Motor neuron (in vitro differentiated cells): Measurements from ENCODE around the gene DARS1. TPM values are rescaled to one million over a fixed set of nuclear protein-coding genes. Genes with fewer than 3 reads are reported as not detected.

Source experiments
- ATAC-seq, 8 experiments: fragments of 200-7000 bp; cut with Tn5 transposase; replicated peaks in 6 of 8; 2 replicates each; pipeline ENCODE4 v1.8.0; 2021; ENCODE audit warnings: mild to moderate bottlenecking in 8 of 8, moderate library complexity in 8 of 8
- H3K27ac ChIP-seq, 2 donors: fragments of 250-450 bp; sonication (Bioruptor Pico); 2 replicates each; pipeline ENCODE4 v1.9.0; 2021; ENCODE audit warnings: antibody characterized with exemption in 2 of 2, mild to moderate bottlenecking in 2 of 2, moderate library complexity in 1 of 2
- H3K4me1 ChIP-seq, 2 donors: fragments of 250-450 bp; sonication (Bioruptor Pico); replicated peaks in 1 of 2; 2 replicates each; pipeline ENCODE4 v1.6.1; 2021; ENCODE audit warnings: antibody characterized with exemption in 2 of 2, mild to moderate bottlenecking in 2 of 2, moderate library complexity in 1 of 2
- H3K4me3 ChIP-seq, 5 donors: fragments of 250-450 bp; sonication (Bioruptor Pico); 2 replicates each; pipeline ENCODE4 v1.9.0; 2021; ENCODE audit warnings: antibody characterized with exemption in 5 of 5, mild to moderate bottlenecking in 5 of 5, moderate library complexity in 4 of 5
- WGBS, 10 experiments: fragments of 450-650 bp; shearing (Covaris generic); methylation state at CpG; one replicate each; pipeline ENCODE4 v1.0.0; 2022; 5-methylcytosine and 5-hydroxymethylcytosine counted together
- in situ Hi-C, 9 experiments: fragments of 400-800 bp; cut with MboI; loops; one replicate each; pipeline ENCODE4 v1.15.0; 2021; ENCODE audit warnings: low sequenced_read_pairs in 9 of 9, low pct_unique_long_range_greater_than_20kb in 2 of 9; ENCODE audit not compliant: unreplicated experiment in 9 of 9
- total RNA-seq, 8 experiments: library from RNA; unstranded; fragments of 300-600 nt; gene quantifications; 2 replicates each; pipeline versions ENCODE4 v1.2.3 to v1.2.4, GENCODE V29; 2022

DARS1 gene
- total RNA-seq, 8 experiments from 2014 or later: 55.2 to 83.2 (median 63.1) TPM

DNA sequence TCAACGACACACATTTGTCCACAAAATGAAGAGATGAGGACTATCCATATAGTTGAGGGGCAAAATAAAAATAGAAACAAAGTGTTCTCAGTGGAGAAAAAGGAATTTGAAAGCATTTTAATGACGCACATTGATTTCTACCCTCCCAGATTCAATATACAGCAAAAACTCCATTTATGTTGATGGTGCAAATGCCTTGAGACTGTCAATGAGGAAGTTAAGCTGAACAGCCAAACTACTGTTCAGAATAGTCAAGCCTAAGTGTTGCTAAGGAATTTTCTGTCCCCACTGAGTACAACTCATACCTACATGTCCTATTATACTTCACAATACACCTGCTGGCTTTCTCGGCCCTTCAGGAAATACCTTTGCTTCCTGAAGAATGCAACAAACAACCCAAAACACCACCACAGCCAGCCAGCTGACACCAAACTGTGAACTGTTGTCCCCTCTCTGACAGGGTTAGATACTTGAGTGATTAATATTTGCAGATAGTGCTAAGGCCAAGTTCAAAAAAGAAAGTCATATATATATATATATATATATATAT is 27.8 kb upstream of the DARS1 start:
- 56 to 100% (median 83%) methylated on average over 1 to 3 of the region's 3 CpGs; no CpG with 5 or more reads in 3 of the 10 experiments for WGBS, 10 experiments
- H3K27ac ChIP-seq: no peak overlapping the region
- H3K4me1 ChIP-seq: peaks cover 40 to 54% of the 10 kb centered on the region in 2 donors
- in situ Hi-C loops: no loop called here
- no peak overlapping the region for H3K4me3 ChIP-seq
- ATAC-seq: no peak

DNA sequence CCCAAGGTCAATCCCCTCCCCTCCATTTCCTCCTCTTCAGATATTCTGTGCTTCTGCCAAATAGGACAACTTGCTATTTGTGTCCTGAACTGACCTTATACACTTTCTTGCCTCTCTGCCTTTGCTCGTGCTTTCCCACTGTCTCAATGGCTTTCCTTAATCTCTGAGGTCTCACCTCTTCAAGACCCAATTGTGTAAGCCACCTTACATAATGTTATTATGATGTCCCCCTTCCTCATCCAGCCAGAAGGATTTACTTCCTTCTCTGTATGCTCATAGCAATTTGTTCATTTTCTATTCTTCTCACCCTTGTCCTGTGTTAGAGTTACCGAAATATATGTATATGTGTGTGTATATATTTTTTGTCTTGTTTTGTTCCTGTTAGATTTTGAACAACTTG is 26.9 kb upstream of the DARS1 start:
- in situ Hi-C loops: no loop called here

DNA sequence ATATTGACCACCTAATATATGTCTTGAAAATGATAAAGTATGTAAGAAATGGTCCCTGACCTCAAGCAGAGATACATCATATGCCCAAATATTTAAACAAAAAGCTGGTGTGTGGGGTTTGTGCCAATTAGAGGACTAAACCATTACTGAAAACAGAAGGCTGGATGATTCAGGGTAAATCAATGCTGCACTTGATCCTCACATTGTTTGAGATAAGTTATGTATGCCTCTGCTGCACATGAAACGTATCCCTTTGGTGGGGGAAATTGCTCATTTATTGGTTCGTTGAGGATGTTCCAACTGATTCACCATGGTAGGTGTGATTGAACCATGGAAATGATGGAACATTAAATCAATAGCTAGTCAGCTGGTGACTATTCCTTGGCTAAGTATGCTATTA is 24.7 kb upstream of the DARS1 start:
- H3K4me3 ChIP-seq: no peak overlapping the region
- in situ Hi-C loops: no loop called here
- H3K27ac ChIP-seq: no peak overlapping the region
- peak in 5 of 8 experiments; percentile 19 to 85 (median 33) for ATAC-seq
- peaks cover 28 to 35% of the 10 kb centered on the region in 2 donors for H3K4me1 ChIP-seq
- 0 to 92% (median 44%) methylated on average over 1 to 2 of the region's 2 CpGs; no CpG with 5 or more reads in 2 of the 10 experiments for WGBS, 10 experiments

More for the DNA sequence above, 26.9 kb upstream of the DARS1 start:
- 0 to 100% (median 78%) methylated on average over 1 to 2 of the region's 2 CpGs; no CpG with 5 or more reads in 1 of the 10 experiments for WGBS, 10 experiments
- no peak for ATAC-seq
- no peak overlapping the region for H3K4me3 ChIP-seq
- H3K4me1 ChIP-seq: peaks cover 40 to 54% of the 10 kb centered on the region in 2 donors
- H3K27ac ChIP-seq: no peak overlapping the region

DNA sequence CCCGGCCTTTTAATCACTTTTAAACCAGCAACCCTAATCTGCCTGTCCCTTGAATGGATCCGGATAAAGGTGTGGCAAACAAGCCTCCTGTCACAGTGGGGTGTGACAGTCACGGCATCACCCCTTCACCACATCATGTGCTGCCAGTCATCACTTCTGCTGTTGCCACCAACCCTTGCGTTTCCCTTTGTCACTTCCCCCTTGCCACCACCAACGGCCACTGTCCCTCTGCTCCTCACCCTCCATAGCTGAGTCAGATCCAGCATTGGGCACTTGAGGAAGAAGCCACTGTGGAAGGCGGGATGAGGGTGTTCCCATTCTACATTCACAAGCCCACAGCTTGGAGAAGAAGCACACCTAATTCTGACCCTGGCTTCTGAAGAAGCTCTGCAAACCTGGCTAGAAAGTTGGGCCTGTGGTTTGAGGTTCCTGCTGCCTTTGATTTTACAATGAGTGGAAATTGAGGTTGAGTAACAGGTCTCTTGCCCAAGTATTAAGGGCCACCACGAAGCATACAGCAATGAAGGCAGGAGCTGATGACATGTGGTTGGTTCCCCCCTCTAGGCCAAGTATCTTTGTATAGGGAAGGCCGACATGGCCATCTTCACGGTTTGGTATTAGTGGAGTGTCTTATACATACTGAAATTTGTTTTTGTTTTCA is 22.9 kb upstream of the DARS1 start:
- no peak for ATAC-seq
- Histone ChIP-seq H3K4me1 (peaks cover 19 to 29% of the 10 kb centered on the region in 2 donors), H3K27ac (no peak overlapping the region), H3K4me3 (no peak overlapping the region)
- in situ Hi-C loops: no loop called here
- WGBS, 10 experiments: 79 to 100% (median 90%) methylated on average over 1 to 8 of the region's 9 CpGs; no CpG with 5 or more reads in 1 of the 10 experiments

- ATAC-seq: no peak
- in situ Hi-C loops: no loop called here
- H3K4me3 ChIP-seq: no peak overlapping the region
- no peak overlapping the region for H3K27ac ChIP-seq
- peaks cover 19 to 29% of the 10 kb centered on the region in 2 donors for H3K4me1 ChIP-seq
- WGBS, 10 experiments: 8 to 90% (median 62%) methylated on average over 2 to 3 of the region's 3 CpGs
Measured at GRCh38 chr2:136006658-136007057, 21.2 kb upstream of the DARS1 start.

DNA sequence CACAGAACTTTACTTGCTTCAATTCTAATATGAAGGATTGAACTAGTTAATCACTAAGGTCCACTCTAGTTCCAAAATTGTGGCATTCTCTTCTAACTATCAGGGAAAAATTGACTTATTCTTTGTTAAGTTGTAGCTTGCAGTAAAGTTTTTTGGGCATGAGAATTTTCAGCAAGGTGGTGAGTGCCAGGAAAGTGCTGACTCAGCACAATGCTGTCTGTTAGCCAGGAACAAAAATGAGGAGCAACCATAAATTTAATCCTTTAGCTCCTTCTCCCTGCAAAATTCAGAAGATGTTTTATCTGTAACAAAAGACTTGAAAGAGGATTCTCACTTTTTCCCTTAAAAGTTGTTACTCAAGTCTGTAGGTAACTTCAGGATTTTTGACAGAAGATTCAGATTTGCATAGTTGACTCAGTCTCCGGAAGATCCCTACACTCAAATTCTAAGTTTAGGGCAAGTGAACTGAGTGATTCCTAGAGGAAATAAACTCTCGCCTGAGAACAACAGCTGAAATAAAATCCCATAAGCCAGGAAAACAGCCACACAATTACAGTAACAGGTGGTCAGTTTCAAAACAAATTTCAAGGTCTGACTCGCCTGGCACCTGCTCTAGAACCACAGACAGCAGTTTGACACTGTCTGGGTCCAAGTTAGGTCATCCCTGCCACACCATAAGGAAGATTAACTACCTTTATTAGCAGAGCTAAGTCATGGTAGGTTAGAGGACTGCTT is 20.2 kb upstream of the DARS1 start:
- Histone ChIP-seq H3K4me3 (no peak overlapping the region), H3K27ac (no peak overlapping the region), H3K4me1 (peaks cover 19% of the 10 kb centered on the region in 2 donors)
- in situ Hi-C loops: no loop called here
- 20 to 97% (median 88%) methylated on average over 1 to 3 of the region's 3 CpGs for WGBS, 10 experiments
- ATAC-seq: peak in 3 of 8 experiments; percentile 23 to 34 (median 24)

GRCh38 chr2:136004965-136005364 is 19.5 kb upstream of the DARS1 start:
- H3K4me1 ChIP-seq: peaks cover 20 to 23% of the 10 kb centered on the region in 2 donors
- in situ Hi-C loops: no loop called here
- no peak overlapping the region for H3K27ac ChIP-seq
- 52 to 100% (median 90%) methylated on average over 1 to 3 of the region's 3 CpGs; no CpG with 5 or more reads in 3 of the 10 experiments for WGBS, 10 experiments
- H3K4me3 ChIP-seq: no peak overlapping the region
- peak in 3 of 8 experiments; percentile 43 to 65 (median 55) for ATAC-seq

DNA sequence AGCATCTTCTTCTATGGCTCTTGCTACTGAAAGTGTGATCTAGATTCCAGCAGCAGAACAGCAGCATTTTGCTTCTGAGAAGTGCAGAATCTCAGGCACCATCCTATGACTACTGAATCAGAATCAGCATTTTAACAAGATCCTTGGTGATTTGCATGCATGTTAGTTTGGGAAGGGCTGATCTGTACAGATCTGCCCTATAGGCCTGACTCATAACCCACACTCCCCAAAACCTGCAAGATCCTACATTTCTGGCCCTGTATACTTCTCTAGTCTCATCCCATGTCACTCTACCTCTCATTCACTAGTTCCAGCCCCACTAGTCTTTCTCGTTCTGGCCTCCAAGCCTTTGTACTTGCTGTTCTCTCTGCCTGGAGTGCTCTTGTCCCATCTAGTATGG is 15.7 kb upstream of the DARS1 start:
- in situ Hi-C loops: no loop called here
- peak in 2 of 8 experiments; percentile 84 to 86 for ATAC-seq
- 80 to 100% (median 89%) methylated on average over 1 of the region's 1 CpG; no CpG with 5 or more reads in 5 of the 10 experiments for WGBS, 10 experiments
- peaks cover 34 to 40% of the 10 kb centered on the region in 2 donors for H3K4me1 ChIP-seq
- H3K4me3 ChIP-seq: no peak overlapping the region
- no peak overlapping the region for H3K27ac ChIP-seq

- ATAC-seq: peak in 5 of 8 experiments; percentile 5 to 48 (median 26)
- H3K4me3 ChIP-seq: no peak overlapping the region
- WGBS, 10 experiments: 26 to 71% (median 44%) methylated on average over 1 to 2 of the region's 2 CpGs; no CpG with 5 or more reads in 3 of the 10 experiments
- H3K4me1 ChIP-seq: peaks cover 34 to 38% of the 10 kb centered on the region in 2 donors
- in situ Hi-C loops: no loop called here
- no peak overlapping the region for H3K27ac ChIP-seq
Measured at GRCh38 chr2:136000502-136000901, 15.1 kb upstream of the DARS1 start.

DNA sequence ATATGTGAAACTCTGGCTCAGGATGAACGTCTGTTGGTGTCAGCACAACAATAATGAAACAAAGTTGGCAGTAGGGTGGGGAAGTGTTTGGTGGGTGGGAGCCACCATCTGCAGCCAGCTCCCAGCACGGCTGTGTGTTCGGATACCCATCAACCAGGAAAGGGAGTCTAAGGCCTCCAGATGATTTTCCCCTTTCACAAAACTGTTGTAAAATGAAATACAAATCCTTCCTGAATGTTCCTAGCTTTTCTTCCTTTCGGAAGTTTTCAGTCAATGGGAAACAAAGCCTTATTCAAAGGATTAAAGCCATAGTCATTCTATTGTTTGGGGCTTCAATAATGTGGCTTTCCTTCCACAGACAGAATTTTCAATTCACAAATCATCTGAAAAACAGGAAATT is 14.5 kb upstream of the DARS1 start:
- Histone ChIP-seq H3K4me3 (no peak overlapping the region), H3K27ac (no peak overlapping the region), H3K4me1 (peaks cover 32% of the 10 kb centered on the region in 2 donors)
- in situ Hi-C loops: no loop called here
- WGBS, 10 experiments: 40 to 100% (median 63%) methylated on average over 1 to 4 of the region's 4 CpGs; no CpG with 5 or more reads in 1 of the 10 experiments
- no peak for ATAC-seq

GRCh38 chr2:135998879-135999278 is 13.5 kb upstream of the DARS1 start:
- Histone ChIP-seq H3K4me3 (no peak overlapping the region), H3K4me1 (peaks cover 29 to 33% of the 10 kb centered on the region in 2 donors), H3K27ac (no peak overlapping the region)
- WGBS, 10 experiments: 57 to 100% (median 78%) methylated on average over 1 to 4 of the region's 5 CpGs; no CpG with 5 or more reads in 3 of the 10 experiments
- in situ Hi-C loops: no loop called here
- ATAC-seq: peak in 5 of 8 experiments; percentile 8 to 54 (median 44)

DNA sequence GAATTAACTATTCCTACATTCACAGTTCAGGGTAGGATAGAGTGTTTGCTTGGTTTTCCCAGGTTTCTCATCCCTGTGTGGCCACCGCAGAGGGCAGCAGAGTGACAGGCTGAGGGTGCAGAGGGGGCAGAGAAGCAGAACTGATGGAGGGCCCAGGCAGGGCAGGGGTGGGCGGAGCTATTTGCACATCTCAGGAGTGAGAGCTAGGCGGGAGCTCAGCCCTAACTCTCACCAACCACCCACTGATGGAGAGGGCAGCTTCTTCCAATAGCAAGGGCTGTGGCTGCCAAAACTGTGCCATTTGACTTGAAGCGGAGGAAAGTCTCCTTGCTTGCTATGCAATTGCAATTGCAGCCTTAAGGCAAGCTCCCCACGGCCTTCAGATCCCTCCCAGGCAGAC is 12.0 kb upstream of the DARS1 start:
- ATAC-seq: peak; percentile 24 to 100 (median 99)
- Histone ChIP-seq H3K27ac (no peak overlapping the region), H3K4me1 (peaks cover 29 to 33% of the 10 kb centered on the region in 2 donors), H3K4me3 (no peak overlapping the region)
- whole genome bisulfite sequencing, 10 experiments: 0 to 86% (median 34%) methylated on average over 1 to 4 of the region's 5 CpGs; no CpG with 5 or more reads in 4 of the 10 experiments
- in situ Hi-C loops: no loop called here

GRCh38 chr2:135996304-135996703 is 10.9 kb upstream of the DARS1 start:
- WGBS, 10 experiments: 50 to 100% (median 100%) methylated on average over 1 to 2 of the region's 2 CpGs; no CpG with 5 or more reads in 3 of the 10 experiments
- in situ Hi-C loops: no loop called here

More at GRCh38 chr2:135996304-135996703, 10.9 kb upstream of the DARS1 start:
- H3K4me1 ChIP-seq: peaks cover 29 to 33% of the 10 kb centered on the region in 2 donors
- H3K27ac ChIP-seq: no peak overlapping the region
- no peak for ATAC-seq
- no peak overlapping the region for H3K4me3 ChIP-seq
